GM19239 (cell line): ENCODE data around the gene BSN.

ENCODE experiments used
- DNase-seq: peaks from one replicate; pipeline ENCODE4 v3.0.0; 2011; ENCODE audit warnings: low spot score; ENCODE audit not compliant: insufficient read length
- FAIRE-seq: peaks from 2 replicates; lab custom pipeline; 2011; peaks lifted over from hg19 to GRCh38; lab: Jason Lieb, UNC

The BSN gene

DNA sequence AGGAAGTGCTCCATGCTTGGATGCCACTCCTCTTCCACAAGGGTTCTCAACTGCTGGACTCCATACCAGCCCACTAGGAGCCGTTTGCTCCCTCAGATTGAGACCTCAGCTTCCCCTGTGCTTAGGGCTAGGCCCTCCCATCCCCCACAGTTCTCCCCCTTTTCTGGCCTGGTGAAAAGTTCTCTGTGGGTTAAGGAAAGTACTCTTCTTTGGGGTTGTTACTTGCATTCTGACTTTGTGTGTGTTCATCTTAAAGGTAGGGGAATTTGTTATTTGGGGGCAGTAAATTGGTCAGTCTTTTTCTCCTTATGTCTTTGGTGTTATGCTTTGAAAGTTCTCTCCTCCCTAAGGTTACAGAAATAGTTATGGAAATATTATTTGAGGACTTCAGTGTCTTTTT, 95.9 kb downstream of the BSN start:
- DNase-seq (no peak), FAIRE-seq (no peak)

DNA sequence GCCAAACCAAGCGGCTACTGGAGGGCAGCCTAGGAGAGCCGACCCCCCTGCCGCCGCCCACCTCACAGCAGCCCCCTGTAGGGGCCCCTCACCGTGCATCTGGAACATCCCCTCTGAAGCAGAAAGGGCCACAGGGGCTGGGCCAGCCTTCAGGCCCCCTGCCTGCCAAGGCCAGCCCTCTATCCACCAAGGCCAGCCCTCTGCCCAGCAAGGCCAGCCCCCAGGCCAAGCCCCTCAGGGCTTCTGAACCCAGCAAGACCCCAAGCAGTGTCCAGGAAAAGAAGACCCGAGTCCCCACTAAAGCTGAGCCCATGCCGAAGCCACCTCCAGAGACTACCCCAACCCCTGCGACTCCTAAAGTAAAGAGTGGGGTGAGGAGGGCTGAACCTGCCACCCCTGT, 96.4 kb downstream of the BSN start:
- no peak for DNase-seq
- no peak for FAIRE-seq

DNA sequence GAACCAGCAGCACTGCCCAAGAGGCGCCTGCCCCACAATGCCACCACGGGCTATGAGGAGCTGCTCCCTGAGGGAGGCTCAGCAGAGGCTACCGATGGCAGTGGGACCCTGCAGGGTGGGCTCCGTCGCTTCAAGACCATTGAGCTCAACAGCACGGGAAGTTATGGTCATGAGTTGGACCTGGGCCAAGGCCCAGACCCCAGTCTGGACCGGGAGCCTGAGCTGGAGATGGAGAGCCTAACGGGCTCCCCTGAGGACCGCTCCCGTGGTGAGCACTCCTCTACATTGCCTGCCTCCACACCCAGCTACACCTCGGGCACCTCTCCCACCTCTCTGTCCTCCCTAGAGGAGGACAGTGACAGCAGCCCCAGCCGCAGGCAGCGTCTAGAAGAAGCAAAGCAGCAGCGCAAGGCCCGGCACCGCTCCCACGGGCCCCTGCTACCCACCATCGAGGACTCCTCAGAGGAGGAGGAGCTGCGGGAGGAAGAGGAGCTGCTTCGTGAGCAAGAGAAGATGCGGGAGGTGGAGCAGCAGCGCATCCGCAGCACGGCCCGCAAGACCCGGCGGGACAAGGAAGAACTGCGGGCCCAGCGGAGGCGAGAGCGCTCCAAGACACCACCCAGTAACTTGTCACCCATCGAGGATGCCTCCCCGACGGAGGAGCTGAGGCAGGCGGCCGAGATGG, 98.1 kb downstream of the BSN start:
- FAIRE-seq (no peak), DNase-seq (no peak)

DNA sequence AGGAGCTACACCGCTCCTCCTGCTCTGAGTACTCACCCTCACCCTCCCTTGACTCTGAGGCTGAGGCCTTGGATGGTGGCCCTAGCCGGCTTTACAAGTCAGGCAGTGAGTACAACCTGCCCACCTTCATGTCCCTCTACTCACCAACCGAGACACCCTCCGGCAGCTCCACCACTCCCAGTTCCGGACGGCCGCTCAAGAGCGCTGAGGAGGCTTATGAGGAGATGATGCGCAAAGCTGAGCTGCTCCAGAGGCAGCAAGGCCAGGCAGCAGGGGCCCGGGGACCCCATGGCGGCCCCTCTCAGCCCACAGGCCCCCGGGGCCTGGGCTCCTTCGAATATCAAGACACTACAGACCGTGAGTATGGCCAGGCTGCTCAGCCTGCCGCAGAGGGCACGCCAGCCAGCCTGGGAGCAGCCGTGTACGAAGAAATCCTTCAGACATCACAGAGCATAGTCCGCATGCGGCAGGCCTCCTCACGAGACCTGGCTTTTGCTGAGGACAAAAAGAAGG, 98.7 kb downstream of the BSN start:
- DNase-seq, result no peak
- no peak for FAIRE-seq

DNA sequence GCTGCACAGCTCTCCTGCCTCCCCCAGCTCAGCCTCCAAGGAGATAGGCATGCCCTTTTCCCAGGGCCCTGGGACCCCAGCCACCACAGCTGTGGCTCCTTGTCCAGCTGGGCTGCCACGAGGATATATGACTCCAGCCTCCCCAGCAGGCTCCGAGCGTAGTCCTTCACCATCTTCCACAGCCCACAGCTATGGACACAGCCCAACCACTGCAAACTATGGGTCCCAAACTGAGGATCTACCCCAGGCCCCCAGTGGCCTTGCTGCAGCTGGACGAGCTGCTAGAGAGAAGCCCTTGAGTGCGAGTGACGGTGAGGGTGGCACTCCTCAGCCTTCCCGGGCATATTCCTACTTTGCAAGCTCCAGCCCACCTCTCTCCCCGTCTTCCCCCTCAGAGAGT, 99.3 kb downstream of the BSN start:
- FAIRE-seq (no peak), DNase-seq (no peak)

DNA sequence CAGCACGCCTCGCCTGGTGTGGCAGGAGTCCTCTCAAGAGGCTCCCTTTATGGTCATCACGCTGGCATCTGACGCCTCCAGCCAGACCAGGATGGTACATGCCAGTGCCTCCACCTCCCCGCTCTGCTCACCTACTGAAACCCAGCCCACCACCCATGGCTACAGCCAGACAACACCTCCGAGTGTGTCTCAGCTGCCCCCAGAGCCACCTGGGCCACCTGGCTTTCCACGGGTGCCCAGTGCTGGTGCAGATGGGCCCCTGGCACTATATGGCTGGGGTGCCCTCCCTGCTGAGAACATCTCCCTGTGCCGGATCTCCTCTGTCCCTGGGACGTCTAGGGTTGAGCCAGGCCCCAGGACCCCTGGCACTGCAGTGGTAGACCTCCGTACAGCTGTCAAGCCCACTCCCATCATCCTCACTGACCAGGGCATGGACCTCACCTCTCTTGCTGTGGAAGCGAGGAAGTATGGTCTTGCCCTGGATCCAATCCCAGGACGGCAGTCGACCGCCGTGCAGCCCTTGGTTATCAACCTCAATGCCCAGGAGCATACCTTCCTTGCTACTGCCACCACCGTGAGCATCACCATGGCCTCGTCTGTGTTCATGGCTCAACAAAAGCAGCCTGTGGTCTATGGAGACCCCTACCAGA, 100.0 kb downstream of the BSN start:
- DNase-seq (no peak), FAIRE-seq (no peak)

DNA sequence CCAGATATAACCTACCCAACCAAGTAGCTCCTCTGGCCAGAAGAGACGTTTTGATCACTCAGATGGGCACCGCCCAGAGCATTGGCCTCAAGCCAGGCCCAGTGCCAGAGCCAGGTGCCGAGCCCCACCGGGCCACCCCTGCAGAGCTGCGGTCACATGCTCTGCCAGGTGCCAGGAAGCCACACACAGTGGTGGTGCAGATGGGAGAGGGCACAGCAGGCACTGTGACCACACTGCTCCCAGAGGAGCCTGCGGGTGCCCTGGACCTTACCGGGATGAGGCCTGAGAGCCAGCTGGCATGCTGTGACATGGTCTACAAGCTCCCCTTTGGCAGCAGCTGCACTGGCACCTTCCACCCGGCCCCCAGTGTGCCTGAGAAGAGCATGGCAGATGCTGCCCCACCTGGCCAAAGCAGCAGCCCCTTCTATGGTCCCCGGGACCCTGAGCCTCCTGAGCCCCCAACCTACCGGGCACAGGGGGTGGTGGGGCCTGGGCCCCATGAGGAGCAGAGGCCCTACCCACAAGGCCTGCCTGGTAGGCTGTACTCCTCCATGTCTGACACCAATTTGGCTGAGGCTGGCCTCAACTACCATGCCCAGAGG, 100.8 kb downstream of the BSN start:
- DNase-seq (no peak), FAIRE-seq (no peak)

DNA sequence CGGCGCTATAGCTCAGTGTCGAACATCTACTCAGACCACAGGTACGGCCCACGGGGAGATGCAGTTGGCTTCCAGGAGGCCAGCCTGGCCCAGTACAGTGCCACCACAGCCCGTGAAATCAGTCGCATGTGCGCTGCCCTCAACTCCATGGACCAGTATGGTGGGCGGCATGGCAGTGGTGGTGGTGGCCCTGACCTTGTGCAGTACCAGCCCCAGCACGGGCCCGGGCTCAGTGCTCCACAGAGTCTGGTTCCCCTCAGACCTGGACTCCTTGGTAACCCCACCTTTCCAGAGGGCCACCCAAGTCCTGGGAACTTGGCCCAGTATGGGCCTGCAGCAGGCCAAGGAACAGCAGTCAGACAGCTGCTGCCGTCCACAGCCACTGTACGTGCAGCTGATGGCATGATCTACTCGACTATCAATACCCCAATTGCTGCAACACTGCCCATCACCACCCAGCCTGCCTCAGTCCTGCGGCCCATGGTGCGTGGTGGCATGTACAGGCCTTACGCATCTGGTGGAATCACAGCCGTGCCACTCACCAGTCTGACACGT, 101.5 kb downstream of the BSN start:
- DNase-seq, result no peak
- no peak for FAIRE-seq

DNA sequence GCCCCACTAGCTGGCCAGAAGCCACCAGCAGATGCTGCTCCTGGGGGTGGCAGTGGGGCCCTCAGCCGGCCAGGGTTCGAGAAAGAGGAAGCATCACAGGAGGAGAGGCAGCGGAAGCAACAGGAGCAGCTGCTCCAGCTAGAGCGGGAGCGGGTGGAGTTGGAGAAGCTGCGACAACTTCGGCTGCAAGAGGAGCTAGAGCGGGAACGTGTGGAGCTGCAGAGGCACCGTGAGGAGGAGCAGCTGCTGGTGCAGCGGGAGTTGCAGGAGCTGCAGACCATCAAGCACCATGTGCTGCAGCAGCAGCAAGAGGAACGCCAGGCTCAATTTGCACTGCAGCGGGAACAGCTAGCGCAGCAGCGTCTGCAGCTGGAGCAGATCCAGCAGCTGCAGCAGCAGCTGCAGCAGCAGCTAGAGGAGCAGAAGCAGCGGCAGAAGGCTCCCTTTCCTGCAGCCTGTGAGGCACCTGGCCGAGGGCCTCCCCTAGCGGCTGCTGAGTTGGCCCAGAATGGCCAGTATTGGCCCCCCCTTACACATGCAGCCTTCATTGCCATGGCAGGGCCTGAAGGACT, 102.3 kb downstream of the BSN start:
- DNase-seq, result no peak

DNA sequence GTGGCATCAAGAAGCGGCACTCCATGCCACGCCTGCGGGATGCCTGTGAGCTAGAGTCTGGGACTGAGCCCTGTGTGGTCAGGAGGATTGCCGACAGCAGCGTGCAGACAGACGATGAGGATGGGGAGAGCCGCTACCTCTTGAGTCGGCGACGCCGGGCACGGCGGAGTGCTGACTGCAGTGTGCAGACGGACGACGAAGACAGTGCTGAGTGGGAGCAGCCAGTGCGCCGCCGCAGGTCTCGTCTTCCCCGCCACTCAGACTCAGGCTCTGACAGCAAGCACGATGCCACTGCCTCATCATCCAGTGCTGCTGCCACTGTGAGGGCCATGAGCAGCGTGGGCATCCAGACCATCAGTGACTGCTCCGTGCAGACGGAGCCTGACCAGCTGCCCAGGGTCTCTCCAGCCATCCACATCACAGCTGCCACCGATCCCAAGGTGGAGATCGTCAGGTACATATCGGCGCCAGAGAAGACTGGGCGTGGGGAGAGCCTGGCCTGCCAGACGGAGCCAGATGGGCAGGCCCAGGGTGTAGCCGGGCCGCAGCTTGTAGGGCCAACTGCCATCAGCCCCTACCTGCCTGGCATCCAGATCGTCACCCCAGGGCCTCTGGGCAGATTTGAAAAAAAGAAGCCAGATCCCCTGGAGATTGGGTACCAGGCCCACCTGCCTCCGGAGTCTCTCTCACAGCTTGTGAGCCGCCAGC, 103.1 kb downstream of the BSN start:
- no peak for FAIRE-seq
- DNase-seq, result no peak

More for the DNA sequence above, 102.3 kb downstream of the BSN start:
- no peak for FAIRE-seq

DNA sequence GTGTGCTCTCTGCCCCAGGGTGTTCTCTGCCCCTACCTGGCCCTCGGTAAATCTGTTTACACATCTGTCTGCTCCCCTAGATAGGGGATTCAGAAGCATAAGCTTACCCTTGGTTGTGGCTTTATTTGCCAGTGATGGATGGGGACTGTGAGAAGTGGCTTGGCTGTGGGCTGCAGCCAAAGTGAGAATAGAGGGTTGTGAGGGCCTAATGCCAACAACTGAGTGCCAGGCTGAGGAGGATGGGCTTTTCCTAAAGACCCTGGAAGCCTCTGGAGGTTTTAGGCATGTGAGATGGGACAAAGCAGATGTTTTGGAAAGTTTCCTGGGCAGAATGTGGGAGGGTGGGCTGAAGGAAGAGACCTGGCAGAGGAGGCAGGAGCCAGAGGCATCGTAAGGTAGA, 104.4 kb downstream of the BSN start:
- DNase-seq (no peak), FAIRE-seq (no peak)

DNA sequence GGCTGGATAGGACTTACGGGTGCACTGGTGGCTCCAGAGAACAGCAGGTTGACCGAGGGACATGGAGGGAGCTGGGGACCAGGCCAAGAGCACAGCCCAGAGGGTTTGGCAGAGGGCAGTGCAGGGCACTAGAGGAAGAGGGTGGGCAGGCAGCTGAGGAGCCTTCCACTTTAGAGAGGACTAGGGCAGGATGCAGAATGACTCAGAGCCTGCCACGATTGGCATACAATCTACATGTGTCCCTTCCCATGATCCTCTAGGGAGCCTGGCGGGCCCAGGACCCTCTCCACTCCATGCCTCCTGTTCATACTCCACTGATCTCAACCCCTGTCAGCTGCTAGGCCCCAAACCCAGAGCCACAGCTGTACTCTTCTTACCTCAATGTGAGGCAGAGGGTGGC, 105.5 kb downstream of the BSN start:
- FAIRE-seq (no peak), DNase-seq (no peak)

DNA sequence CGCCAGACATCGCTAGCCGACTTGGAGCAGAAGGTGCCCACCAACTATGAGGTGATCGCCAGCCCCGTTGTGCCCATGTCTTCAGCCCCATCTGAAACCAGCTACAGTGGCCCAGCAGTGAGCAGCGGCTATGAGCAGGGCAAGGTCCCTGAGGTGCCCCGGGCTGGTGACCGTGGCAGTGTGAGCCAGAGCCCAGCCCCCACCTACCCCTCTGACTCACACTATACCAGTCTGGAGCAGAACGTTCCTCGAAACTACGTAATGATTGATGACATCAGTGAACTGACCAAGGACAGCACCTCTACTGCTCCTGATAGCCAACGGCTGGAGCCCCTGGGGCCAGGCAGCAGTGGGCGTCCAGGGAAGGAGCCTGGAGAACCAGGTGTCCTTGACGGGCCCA, 107.0 kb downstream of the BSN start:
- DNase-seq (no peak), FAIRE-seq (no peak)

DNA sequence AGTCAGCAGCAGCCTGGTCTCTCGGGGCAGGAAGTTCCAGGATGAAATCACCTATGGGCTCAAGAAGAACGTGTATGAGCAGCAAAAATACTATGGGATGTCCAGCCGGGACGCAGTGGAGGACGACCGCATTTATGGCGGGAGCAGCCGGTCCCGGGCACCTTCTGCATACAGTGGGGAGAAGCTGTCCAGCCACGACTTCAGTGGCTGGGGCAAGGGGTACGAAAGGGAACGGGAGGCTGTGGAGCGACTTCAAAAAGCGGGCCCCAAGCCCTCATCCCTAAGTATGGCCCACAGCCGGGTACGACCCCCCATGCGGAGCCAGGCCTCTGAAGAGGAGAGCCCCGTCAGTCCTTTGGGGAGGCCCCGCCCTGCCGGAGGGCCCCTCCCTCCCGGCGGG, 107.7 kb downstream of the BSN start:
- FAIRE-seq (no peak), DNase-seq (no peak)

DNA sequence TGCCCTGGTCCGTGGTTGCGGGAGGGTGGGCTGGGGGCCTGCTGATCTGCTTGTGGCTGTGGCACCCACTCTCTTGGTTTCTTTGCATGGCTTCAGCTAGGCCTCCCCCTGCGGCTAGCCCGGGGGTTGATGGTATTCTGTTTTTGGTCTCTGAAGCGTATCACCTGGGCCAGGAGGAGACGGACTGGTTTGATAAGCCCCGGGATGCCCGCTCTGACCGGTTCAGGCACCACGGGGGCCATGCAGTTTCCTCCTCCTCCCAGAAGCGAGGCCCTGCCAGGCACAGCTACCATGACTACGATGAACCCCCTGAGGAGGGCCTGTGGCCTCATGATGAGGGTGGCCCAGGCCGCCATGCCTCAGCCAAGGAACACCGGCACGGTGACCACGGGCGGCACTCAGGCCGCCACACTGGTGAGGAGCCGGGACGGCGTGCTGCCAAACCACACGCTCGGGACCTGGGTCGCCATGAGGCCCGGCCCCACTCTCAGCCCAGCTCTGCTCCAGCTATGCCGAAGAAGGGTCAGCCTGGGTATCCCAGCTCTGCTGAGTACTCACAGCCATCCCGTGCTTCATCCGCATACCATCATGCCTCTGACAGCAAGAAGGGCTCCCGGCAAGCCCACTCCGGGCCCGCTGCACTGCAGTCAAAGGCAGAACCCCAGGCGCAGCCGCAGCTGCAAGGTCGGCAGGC, 108.6 kb downstream of the BSN start:
- no peak for FAIRE-seq
- no peak for DNase-seq

DNA sequence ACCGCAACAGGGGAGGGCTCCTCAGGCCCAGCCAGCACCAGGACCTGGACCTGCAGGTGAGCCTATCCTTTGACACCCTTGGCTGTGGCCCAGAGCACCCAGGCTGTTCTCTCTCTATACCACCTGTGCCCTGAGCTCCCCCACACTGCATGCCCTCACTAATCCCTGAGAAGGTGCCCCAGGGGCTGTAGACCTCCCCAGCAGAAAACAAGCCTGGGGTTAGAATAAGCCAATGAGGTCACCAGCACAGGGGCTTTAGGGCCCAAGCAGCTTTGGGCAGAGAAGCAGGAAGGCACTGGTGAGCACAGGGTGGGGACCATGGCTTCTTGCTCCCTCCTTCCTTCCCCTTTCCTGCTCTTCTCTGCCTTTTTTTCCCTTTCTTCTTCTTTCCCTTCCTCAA, 109.6 kb downstream of the BSN start:
- no peak for DNase-seq
- FAIRE-seq, result no peak

DNA sequence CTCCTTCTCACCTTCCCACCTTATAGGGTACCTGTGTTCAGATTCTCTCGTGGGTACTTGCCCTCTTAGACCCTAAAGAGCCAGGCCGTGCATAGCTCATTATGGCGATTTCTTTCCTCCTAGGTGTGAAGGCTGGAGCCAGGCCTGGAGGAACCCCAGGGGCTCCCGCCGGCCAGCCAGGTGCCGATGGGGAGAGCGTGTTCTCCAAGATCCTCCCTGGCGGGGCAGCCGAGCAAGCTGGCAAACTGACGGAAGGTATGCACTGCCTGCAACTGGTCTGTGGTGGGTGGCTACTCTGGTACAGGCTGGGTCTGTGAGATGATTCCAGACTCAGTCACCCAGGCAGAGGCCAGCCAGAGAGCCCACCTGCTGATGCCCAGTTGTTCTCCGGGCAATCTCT, 110.0 kb downstream of the BSN start:
- FAIRE-seq, result no peak
- no peak for DNase-seq

DNA sequence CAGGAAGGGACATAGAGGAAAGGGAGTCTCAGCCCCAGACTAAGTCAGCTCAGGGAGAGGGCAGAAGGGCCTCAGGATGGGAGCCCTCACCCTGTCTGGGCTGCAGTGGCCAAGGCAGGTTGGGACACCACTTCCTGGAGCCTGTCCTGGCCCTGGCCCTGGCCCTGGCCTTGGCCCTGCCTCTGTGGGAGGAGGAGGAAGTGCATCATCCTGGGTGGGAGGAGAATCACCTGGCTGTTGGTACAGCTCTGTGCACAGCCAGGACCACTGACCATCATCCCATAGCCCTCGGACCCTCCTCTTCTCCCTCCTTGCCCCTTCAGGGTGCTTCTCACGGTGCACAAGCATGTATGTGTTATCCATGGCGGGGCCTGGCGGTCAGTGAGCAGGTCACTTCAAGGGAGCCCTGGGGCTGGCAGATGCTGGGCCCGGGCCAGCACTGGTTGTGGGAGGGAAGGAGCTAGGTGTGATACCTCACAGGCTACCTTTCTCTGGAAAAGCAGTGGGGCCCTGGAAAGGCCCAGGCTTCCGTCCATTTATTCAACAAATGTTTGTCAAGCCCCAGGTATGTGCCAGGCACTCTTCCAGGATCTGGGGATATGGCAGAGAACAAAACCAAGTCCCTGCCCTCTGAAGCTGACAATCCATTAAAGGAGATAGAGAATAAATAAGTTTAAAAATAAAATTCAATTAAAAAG, 111.7 kb downstream of the BSN start:
- FAIRE-seq (no peak), DNase-seq (no peak)

DNA sequence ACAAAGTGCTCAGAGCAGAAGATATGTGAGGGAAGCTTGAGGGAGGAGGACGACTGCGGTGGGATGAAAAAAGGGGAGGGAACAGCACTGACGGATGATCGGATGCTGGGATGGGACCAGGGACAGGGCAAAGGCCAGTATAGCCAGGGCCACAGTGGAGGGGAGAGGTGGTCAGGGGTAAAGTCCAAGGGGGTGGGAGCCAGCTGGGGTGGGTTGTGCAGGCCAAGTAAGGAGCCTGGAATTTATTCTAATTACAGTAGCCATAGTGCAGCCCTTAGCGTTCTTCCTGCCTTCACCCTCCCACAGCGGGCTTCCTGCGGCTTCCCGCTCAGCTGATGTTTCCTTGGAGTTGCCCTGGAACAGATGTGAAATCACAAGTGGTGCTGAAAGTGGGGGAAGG, 112.3 kb downstream of the BSN start:
- no peak for DNase-seq
- no peak for FAIRE-seq
